G401.6 (cell line): ENCODE measurements around the gene CHRNB1.

Experiments
- FAIRE-seq: peaks from 2 replicates; lab custom pipeline; 2012; peaks lifted over from hg19 to GRCh38; lab: Jason Lieb, UNC

The CHRNB1 gene, protein sequence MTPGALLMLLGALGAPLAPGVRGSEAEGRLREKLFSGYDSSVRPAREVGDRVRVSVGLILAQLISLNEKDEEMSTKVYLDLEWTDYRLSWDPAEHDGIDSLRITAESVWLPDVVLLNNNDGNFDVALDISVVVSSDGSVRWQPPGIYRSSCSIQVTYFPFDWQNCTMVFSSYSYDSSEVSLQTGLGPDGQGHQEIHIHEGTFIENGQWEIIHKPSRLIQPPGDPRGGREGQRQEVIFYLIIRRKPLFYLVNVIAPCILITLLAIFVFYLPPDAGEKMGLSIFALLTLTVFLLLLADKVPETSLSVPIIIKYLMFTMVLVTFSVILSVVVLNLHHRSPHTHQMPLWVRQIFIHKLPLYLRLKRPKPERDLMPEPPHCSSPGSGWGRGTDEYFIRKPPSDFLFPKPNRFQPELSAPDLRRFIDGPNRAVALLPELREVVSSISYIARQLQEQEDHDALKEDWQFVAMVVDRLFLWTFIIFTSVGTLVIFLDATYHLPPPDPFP

DNA sequence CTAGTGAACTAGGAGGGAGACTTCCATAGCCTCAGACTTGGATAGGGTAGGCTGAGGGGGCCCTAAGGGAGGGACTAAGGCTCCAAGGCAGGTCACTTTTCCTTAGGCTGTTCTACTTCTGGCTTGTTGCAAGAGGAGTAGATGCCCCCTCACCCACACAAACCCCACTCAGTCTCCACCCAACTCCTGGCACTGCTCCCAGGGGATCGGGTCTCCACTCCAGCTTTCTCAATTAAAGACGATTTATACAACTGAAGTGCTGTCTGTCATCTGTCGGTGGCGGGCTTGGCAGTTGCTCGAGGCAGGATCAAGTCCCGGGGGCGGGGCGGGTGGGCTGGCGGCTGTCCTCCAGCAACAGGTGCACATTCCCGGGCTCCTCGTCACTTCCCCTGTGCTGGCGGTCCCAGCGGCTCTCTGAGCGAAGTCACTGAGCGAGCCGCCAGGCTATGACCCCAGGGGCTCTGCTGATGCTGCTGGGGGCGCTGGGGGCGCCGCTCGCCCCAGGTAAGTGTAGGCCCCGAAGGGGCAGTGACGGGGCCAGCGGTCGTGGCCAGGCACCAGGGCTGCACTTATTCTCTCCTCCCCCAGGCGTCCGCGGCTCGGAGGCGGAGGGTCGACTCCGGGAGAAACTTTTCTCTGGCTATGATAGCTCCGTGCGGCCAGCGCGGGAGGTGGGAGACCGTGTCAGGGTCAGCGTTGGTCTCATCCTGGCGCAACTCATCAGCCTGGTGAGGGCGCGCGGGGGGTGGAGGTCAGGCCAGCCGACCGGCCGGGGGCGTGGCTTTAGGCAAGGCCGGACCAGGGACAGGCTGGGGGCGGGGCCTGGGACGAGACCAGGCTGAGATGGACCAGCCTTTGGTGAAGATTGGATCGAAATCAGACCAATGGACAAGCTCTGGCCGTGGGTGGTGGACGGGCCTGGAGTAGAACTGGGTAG, at the start of gene CHRNB1:
TSS of gene CHRNB1 (plus strand) at position 380 of the 937 bp plus-strand sequence. CDS start at position 447, 67 bp downstream.
- FAIRE-seq: no peak

DNA sequence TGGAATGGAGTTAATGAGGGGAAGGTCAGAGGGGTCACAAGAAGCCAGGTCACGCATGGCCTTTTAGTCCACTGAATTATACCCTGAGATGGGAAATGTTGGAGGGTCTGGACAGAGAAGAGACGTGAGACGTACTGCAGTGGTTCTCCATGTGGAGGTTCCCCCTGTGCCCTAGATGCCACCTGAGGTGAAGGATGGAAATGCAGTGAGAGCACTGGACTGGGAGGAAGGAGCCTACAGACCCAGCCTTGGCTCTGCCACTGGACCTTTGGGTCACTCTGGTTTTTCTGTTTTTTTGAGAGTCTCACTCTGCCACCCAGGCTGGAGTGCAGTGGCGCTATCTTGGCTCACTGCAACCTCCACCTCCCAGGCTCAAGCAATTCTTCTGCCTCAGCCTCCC, 48.7 kb upstream of the CHRNB1 start:
- no peak for FAIRE-seq

DNA sequence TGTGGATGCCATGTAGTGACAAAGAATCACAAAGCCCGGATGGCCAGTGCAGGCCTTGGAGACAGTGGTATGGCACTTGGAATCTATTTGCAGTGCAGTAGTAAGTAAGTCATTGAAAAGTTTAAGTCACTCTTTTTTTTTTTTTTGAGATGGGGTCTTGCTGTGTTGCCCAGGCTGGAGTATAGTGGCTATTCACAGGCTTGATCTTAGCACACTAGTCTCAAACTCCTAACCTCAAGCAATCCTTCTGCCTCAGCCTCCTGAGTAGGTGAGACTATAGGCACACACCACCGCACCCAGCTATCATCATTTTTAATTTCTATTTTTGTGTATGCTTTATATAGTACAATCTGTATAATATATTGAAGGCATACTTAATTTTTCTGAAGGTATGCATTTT, 46.2 kb upstream of the CHRNB1 start:
- no peak for FAIRE-seq

DNA sequence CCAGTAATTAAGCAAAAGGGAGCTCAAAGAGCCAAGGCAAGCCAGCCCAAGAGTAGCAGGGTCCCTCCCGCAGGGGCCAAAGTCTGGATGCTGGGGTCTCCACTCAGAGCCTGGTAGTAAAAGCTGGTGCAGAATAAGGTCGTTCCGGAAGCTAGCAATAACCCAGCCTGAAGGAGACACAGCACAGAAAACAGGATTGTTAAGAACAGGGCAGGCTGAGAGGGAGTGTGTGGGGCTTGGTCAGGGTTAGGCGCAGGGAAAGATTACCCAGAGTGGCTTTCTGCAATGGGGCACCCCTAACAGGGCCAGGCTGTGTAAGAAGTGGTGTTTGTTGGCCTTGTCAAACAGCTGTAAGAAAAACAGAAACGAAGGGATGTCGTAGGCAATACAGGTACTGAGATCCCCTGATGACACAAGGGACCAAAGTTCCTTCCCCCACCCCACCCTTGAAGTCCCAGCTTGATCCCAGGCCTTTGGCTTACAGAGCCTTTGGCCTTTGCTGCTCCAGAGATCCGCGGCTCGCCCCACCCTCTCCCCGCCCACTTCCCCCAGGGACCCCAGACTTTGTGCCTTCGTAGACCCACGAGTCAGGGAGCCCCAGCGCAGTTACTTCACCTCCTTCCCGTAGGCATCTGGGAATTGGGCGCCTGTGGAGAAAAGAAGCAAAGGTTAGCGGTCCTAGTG, 41.7 kb upstream of the CHRNB1 start:
- FAIRE-seq: no peak

DNA sequence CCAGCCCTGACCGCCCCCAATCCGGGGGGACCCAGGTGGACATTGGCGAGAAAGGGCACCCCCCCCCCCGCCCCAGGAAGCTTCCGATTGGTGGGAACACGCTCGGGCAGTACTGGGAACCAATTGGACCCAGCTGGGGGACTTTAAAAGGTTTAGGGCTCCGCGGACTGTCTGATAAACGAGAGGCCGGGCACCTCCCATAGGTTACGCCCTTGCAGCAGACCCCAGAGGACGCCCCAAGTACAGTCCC, 41.2 kb upstream of the CHRNB1 start:
- no peak for FAIRE-seq

DNA sequence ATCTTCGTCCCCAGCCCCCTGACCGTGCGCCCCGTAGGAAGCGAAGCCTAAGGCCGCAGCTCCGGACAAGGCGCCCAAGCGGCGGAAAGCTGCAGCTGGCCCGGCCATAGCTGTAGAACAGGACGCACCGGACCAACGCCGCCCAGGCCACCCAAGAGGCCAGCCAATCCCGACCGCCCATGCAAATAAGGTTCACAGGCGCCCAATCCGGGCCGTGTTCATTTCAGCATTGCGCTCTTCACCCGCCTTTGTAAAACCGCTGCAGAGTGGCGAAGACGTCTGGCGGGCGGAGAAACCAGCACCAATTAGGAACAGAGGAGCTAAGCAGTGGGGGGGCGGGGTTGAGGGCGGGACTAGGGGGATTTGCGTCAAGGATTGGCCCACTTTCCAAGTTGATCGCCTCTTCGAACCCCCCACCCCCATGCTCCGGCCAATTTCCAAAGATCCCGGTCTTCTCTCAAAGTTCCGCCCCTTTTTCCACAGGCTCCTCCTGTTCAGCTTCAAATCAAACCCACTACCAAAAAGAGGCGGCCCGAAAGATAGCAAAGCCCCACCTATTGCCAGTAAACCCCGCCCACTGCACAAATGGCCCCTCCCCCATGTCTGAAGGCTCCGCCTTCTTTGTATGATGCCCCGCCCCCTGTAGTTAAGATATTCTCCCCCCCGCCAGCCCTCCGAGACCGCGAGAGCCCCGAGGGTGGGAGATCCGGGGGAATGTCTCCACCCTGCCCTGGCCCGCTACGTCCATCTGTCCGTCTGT, 40.7 kb upstream of the CHRNB1 start, which contains the start of gene TMEM256:
TSS of gene TMEM256 (minus strand) at position 121 of the 760 bp plus-strand sequence. CDS start at position 108, 13 bp downstream.
- peak; percentile 99 for FAIRE-seq

DNA sequence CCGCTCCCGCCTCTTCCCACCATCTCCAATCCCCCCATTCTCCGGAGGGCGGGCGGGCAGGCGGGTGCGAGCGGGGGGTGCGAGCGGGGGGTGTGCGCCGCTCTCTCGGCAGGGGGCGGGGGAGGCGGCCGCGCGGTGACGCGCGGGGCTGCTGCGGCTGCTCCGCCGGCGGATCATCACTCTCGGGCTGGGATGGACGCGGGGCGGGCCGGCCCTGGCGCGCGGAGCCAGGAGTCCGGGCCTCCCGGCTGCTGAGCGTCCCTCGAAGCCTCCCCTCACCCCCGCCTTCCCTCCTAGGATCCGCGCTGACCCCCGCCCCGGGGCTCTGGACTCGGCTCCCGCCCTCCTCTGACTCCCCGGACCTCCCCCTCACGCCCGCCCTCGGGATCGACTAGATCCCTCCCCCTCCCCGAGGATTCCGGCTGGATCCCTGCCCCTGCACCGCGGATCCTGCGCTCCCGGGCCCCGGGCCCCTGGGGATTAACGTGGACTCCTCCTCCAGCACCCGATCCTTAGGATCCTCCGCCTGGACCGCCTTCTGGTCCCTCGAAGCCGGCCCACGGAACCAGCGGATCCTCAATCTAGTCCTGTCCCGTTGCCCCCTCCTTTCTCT, 40.0 kb upstream of the CHRNB1 start:
- no peak for FAIRE-seq

DNA sequence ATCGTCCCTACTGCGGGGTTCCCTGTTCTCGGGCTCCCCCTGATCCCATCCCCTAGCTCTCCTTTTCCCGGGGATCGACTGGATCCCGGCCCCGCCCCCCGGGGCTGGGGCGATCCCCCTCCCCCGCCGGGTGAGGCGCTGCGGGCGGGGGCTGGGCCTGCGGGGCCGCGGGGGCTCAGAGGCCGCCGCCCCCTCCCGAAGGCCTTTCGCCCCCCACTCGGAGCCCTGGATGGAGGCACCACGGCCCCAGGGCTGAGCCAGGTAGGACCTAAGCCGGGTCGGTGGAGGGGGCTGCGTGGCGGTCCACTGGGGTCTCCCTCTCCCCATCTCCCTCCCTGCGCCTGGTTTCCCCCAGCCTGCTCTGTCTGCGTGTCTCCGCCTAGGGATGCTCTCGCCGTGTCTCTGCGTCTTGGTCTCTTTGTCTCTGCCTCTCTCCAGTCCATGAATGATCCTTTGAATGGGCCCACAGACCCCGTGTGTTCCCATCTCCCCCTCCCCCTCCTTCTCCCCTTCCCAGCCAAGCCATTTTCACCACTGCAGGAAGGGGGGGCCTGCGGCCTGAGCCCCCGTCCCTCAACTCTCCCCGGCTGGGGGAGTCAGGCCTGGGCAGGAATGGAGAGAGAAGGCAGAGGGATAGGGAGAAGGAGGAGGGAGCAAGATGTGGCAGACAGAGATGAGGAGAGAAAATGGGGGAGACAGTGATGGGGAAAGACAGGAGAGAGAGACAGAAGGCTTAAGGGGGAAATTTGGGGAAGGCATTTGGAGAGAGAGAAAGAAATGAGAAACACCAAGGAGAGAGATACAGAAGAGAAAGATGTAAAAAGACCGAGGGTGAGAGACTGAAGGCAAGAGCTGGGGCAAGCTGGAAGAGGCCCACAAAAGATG, 39.3 kb upstream of the CHRNB1 start:
- FAIRE-seq: no peak

DNA sequence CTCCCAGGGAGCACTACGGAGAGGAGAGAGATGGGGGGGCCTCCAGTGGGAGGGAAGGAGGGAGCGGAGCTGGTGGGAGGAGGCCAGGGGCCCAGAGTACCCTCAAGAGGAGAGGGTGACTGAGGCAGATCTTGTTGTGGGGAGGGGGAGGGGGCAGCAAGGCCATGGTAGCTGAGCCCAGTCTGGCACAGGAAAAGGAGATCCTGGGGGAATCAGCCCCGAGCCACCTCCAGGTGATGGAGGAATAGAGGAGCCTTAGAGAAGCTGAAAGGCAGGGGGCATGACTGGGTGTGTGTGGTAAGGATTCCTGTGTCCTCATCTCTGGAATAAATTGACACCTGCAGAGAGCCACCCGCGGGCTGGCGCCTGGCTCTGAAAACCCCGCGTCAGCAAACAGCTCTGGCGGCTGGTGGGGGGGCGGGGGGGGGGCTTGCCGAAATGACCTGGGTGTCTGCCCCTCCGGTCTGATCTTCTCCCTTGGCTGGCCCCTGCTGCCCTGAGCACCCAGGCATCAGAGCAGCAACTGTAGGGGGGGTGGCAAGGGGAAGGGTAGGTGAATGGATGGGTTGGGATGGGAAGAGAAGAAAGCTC, 38.5 kb upstream of the CHRNB1 start:
- FAIRE-seq: no peak

DNA sequence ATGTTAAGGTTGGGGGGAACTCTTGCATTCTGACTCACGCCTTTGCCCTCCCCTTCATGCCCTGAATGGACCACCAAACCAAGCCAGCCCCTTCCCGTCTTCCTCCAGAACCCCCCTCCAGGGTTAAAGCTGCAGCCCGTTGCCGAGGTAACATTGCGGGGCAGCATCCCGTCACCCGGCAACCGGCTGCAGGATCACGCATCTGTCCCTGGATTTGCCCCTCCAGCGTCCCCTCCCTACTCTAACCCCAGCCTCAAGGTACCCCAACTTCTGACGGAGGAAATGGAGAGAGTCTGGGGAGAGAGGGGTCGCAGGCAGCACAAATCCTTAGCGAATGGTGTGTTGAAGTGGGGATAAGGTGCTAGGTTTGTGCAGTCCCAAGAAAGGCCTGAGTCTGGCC, 37.8 kb upstream of the CHRNB1 start:
- FAIRE-seq: no peak

DNA sequence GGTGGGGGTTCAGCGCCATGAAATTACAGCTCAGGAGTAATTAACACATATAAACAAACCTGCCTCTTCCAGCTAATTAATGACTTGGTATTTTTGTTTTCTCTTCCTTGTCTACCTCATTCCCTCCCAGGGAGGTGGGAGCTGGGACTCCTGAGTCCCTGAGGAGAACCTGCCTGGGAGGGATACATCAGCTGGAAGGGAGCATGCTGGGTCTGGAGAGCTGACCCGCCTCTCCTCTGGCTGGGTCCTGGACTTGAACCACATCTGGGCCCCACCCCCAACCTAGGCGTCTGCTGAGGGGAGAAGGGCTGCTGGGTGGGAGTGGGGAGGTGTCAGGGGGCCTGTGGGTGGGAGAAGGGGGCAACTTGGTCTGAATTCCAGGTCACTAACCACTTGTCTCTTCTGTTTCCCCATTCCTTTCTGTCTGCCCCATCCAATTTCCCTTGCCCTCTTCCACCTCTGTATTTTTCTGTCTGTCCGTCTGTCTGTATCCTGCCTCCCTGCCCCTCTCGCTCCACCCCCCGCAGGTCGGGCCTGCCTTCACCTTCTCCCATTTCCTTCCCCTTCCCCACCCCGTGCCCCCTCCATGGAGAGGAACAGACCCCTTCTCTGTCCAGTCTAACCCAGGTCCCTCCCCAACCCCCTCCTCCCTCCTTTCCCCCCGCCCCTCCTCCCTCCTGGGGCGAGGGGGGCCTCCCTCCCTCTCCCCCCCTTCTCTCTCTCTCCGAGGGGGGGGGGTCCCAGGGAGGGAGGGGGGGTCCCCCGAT, 37.2 kb upstream of the CHRNB1 start, which contains the start of gene NLGN2:
TSS of gene NLGN2 (plus strand) at position 361 of the 767 bp plus-strand sequence. CDS start 411 bp downstream, outside the sequence.
- no peak for FAIRE-seq

DNA sequence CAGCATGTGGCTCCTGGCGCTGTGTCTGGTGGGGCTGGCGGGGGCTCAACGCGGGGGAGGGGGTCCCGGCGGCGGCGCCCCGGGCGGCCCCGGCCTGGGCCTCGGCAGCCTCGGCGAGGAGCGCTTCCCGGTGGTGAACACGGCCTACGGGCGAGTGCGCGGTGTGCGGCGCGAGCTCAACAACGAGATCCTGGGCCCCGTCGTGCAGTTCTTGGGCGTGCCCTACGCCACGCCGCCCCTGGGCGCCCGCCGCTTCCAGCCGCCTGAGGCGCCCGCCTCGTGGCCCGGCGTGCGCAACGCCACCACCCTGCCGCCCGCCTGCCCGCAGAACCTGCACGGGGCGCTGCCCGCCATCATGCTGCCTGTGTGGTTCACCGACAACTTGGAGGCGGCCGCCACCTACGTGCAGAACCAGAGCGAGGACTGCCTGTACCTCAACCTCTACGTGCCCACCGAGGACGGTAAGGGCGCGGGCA, 36.6 kb upstream of the CHRNB1 start:
- FAIRE-seq: no peak

DNA sequence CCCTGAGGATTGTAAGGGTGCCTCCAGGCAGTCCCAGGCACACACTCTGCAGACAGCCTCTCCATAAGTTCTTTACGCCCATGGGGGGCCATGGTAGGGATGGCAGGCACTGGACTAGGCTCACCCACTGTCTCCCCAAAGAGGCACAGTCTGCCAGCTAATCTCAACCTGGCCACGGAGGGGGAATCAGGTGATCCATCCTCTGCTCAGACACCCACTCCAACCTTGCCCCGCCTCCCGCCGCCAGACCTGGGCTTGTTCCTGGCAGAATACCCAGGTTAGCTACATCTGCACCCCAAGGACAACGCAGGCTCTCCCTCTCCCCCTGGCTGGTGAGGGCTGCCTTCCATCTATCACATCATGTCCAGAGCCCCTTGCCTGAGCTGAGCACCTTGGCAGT, 36.0 kb upstream of the CHRNB1 start:
- no peak for FAIRE-seq

DNA sequence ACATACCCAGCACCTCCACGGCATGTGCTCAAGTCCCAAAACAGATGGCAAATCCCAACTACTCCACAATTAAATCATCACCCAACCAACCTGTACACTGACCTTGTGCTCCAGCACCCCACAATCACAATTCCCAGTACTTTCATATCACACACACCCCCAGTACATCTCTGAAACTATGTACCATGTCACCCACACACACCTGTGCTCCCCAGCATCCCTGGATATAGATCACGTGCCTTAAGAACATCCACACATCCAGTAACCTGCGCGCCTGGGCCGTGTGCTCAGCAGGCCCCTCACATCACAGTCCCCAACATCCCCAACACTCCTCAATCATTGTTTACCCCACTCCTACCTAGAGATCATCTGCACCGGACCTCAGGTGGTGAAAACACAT, 35.1 kb upstream of the CHRNB1 start:
- FAIRE-seq: no peak

DNA sequence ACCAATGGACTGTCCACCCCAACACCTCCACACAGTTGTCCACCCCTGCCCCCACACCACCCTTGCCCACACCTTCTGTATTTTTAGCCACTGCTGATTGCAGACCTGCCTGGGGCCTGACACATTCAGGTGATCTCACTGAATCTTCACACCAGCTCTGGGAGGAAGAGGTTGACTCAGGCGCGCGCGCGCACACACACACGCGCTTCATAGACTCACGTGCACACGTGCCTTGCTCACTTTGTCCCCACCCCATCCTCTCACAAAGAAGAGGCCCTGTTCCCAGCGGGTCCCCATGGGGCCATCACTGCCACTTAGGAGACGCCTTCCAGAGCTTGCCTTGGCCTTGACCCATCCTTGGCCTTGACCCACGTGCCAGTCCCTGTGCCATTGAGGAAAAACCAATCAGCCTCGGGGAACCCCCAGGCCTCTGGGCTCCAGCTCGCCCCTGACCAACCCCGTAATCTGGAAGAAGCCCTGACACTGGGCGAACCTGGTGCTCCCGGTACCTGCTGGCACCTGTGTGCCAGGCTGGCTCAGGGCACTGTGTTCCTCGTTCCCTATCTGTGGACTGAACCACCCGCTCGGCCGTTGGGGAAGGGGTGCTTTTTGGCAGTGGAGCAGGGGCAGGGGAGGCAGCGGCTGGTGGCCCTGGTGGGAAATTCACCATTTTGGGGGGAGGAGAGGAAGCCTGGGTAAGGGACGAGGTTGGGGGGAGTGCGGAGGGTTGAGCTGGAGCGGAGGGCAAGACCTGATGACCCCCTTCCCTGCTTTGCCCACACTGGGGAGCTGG, 34.0 kb upstream of the CHRNB1 start:
- no peak for FAIRE-seq

DNA sequence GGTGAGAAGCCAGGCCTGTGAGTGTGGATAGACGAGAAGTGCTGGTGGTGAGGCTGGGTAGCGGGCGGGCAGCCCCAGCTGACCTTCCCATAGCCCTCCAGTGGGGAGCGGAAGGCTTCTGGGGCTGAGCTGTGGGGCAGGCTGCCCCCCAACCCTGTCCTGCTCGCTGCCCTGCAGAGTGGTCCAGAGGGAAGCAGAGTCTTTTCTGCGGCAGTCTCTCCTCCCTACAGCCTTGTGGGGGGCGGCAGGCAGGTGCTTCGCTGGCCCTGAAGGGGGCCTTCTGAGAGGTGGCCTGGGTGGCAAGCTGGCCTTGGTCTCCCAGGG, 33.5 kb upstream of the CHRNB1 start:
- FAIRE-seq: no peak

DNA sequence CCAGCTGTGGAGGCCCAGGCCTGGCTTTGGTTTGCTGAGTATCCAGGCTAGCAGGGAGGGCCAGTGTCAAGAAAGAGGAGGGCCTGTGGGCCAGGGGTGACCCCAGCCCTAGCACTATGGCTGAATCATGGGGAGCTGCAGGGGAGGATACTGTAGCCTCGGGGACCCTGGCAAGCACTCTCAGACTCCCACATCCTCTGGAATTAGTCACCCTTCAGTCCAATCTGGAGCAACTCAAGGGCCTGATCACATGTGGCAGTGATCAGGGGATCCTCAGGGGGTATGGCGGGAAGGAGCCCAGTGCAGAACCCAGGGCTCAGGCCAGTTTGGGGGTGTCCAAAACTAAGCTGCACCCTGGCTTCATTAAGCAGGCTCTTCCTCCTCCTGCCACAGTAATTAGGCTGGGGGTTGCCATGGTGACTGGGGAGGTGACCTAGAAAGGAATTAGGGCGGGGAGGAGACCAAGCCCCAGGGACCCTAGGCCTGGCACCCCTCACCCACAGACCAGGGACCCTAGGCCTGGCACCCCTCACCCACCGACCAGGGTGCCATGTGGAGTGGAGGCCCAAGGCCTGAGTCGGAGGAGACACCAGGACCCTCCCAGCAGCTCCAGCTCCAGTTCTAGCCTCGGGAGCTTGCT, 31.4 kb upstream of the CHRNB1 start:
- no peak for FAIRE-seq

DNA sequence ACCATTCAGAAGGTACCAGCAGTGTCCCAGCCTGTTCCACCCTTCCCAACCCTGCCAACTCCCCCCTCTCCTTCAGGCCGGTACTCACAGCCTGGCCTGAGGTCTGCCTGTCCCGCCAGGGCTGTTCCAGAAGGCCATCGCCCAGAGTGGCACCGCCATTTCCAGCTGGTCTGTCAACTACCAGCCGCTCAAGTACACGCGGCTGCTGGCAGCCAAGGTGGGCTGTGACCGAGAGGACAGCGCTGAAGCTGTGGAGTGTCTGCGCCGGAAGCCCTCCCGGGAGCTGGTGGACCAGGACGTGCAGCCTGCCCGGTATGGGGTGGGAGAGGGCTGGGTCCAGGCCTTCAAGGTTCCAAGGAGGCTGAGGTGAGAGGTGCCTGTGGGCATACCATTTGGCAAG, 30.0 kb upstream of the CHRNB1 start:
- FAIRE-seq: no peak
